Progenitor cell of endocrine pancreas (in vitro differentiated cells): ENCODE results near the gene STXBP5. TPM values are rescaled to one million over a fixed set of nuclear protein-coding genes. Genes with fewer than 3 reads are reported as not detected.

Experiments used
- DNase-seq: peaks from one replicate; pipeline ENCODE4 v3.0.0; 2021; ENCODE audit warnings: low spot score; ENCODE audit not compliant: unreplicated experiment
- H3K27ac Mint-ChIP-seq: 2 replicates; pipeline ENCODE4 v1.8.0; 2021; ENCODE audit warnings: mild to moderate bottlenecking, moderate library complexity, mixed read lengths
- H3K27me3 Mint-ChIP-seq: 2 replicates; pipeline ENCODE4 v1.8.0; 2021; ENCODE audit warnings: mixed read lengths
- H3K36me3 Mint-ChIP-seq: 2 replicates; pipeline ENCODE4 v1.8.0; 2022; ENCODE audit warnings: mixed read lengths; ENCODE audit not compliant: insufficient read depth
- H3K4me1 Mint-ChIP-seq: 2 replicates; pipeline ENCODE4 v1.8.0; 2021; ENCODE audit warnings: low read depth, mixed read lengths
- H3K4me3 Mint-ChIP-seq: 2 replicates; pipeline ENCODE4 v1.8.0; 2021; ENCODE audit warnings: low read depth, mild to moderate bottlenecking, moderate library complexity, mixed read lengths
- H3K9me3 Mint-ChIP-seq: 2 replicates; pipeline ENCODE4 v1.8.0; 2021; ENCODE audit warnings: low read depth, mixed read lengths
- total RNA-seq: library from RNA; stranded (reverse); gene quantifications from 2 replicates; pipeline ENCODE4 v1.2.1, GENCODE V29; 2021
- TF ChIP-seq, protein P1 (sequence below): fragments of 200-600 bp; sonication (generic); IDR thresholded peaks from one replicate; pipeline ENCODE4 v1.5.0; 2021; ENCODE audit warnings: antibody characterized with exemption, mild to moderate bottlenecking; ENCODE audit not compliant: unreplicated experiment

STXBP5 gene
- total RNA-seq, 1 donor from 2014 or later = 43.0 TPM

DNA sequence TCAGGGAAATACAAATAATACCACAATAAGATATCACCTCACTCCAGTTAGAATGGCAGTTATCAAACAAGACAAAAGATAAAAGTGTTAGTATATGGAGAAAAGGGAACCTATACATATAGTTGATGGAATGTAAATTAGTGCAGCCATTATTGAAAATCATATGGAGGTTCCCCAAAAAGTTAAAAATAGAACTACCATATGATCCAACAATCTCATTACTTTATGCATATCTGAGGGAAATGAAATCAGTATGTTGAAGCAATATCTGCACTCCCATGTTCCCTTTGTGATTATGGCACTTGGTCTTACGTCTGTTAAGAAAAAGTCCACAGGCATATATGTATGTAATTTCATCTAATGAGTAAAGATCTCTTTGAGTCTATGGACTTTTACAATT, 96.9 kb downstream of the STXBP5 start:
- Mint-ChIP-seq H3K27ac (no peak overlapping the region), H3K4me3 (no peak overlapping the region), H3K36me3 (peaks cover 86% of the 10 kb centered on the region), H3K9me3 (peaks cover 73% of the 10 kb centered on the region), H3K4me1 (no peaks in the 10 kb centered on the region), H3K27me3 (no peaks in the 10 kb centered on the region)
- DNase-seq = no peak
- TF ChIP-seq, protein P1, sequence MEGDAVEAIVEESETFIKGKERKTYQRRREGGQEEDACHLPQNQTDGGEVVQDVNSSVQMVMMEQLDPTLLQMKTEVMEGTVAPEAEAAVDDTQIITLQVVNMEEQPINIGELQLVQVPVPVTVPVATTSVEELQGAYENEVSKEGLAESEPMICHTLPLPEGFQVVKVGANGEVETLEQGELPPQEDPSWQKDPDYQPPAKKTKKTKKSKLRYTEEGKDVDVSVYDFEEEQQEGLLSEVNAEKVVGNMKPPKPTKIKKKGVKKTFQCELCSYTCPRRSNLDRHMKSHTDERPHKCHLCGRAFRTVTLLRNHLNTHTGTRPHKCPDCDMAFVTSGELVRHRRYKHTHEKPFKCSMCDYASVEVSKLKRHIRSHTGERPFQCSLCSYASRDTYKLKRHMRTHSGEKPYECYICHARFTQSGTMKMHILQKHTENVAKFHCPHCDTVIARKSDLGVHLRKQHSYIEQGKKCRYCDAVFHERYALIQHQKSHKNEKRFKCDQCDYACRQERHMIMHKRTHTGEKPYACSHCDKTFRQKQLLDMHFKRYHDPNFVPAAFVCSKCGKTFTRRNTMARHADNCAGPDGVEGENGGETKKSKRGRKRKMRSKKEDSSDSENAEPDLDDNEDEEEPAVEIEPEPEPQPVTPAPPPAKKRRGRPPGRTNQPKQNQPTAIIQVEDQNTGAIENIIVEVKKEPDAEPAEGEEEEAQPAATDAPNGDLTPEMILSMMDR = no peak

GRCh38 chr6:147304016-147304415, 99.8 kb downstream of the STXBP5 start:
- TF ChIP-seq, protein P1 = no peak
- Mint-ChIP-seq H3K27ac (no peak overlapping the region), H3K4me1 (no peaks in the 10 kb centered on the region), H3K27me3 (no peaks in the 10 kb centered on the region), H3K4me3 (no peak overlapping the region), H3K36me3 (peaks cover 63% of the 10 kb centered on the region), H3K9me3 (peaks cover 45% of the 10 kb centered on the region)
- no peak for DNase-seq

GRCh38 chr6:147310521-147310920, 106.3 kb downstream of the STXBP5 start:
- H3K27me3 Mint-ChIP-seq = no peaks in the 10 kb centered on the region
- H3K4me1 Mint-ChIP-seq = no peaks in the 10 kb centered on the region
- H3K4me3 Mint-ChIP-seq = no peak overlapping the region
- TF ChIP-seq, protein P1 = no peak
- no peak for DNase-seq
- H3K36me3 Mint-ChIP-seq = peaks cover 12% of the 10 kb centered on the region
- no peaks in the 10 kb centered on the region for H3K9me3 Mint-ChIP-seq
- no peak overlapping the region for H3K27ac Mint-ChIP-seq

DNA sequence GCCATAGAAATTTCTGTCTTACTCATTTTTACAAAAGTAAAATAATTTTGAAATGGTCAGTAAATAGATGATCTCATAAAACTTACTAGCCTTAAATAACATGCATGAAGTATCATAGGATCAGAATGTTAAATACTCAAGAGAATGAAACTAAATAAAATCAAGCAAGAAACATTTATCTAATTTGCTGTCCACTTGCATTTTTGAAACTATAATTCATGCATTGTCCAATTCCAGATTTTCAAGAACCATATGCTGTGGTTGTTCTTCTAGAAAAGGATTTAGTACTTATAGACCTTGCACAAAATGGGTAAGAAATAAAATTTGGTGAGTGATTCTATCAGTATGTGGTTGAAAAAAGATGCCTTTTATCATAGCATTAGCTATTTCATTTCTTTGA, 107.0 kb downstream of the STXBP5 start:
- H3K27me3 Mint-ChIP-seq = no peaks in the 10 kb centered on the region
- no peaks in the 10 kb centered on the region for H3K9me3 Mint-ChIP-seq
- H3K36me3 Mint-ChIP-seq = peaks cover 12% of the 10 kb centered on the region
- H3K4me3 Mint-ChIP-seq = no peak overlapping the region
- TF ChIP-seq, protein P1 = no peak
- H3K4me1 Mint-ChIP-seq = no peaks in the 10 kb centered on the region
- H3K27ac Mint-ChIP-seq = no peak overlapping the region
- DNase-seq = no peak

DNA sequence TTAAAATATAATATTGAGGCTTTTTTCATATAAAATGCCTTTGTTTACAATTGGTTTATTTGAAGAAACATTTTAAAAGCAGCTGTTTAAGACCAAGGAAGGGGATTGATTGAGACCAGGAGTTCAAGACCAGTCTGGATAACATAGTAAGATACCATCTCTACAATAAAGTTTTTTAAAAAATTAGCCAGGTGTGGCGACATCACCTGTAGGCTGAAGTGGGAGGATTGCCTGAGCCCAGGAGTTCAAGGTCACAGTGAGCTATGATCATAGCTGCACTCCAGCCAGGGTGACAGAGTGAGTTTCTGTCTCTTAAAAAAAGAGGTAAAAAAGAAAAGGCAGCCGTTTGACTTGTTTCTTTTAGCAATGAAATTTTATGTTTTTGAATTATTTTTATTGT, 117.0 kb downstream of the STXBP5 start:
- Mint-ChIP-seq H3K27ac (no peak overlapping the region), H3K4me3 (no peak overlapping the region), H3K4me1 (no peaks in the 10 kb centered on the region), H3K36me3 (peaks cover 12% of the 10 kb centered on the region), H3K27me3 (no peaks in the 10 kb centered on the region), H3K9me3 (no peaks in the 10 kb centered on the region)
- TF ChIP-seq, protein P1 = no peak
- no peak for DNase-seq
